ENCODE data around the gene CNTN5. TPM values are rescaled to one million over a fixed set of nuclear protein-coding genes. Genes with fewer than 3 reads are reported as not detected.

The CNTN5 gene
- total RNA-seq, 1 experiment from 2014 or later = not detected

DNA sequence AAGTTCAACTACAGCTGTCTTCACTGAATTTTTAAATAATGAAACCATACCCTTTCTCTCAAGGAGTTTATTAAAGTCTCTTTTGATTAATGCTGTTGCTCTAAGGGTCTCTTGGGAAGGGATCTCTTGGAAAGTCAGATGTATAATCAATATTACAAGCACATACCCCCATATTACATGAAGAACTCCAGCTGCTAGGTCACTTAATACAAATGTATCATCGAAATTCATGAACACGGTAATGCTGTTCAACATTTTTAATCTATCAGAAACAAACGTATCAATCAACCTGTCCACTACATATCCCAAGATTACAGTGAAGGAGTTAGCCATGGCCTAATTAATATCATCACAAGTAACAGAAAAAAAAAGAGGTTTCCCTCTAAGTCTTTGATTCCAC lies 1283.1 kb downstream of the CNTN5 start:
- Histone ChIP-seq H2BK15ac (ENCODE audit: low read depth, low read length) (no peak overlapping the region), H3K4me1 (ENCODE audit: insufficient read depth, low read length) (no peaks in the 10 kb centered on the region), H2AK5ac (ENCODE audit: insufficient read length, low read length) (no peak overlapping the region), H3K27ac (ENCODE audit: insufficient read length, low read depth, low read length) (no peak overlapping the region), H4K8ac (replicated peaks; ENCODE audit: insufficient read length, low read depth, low read length) (no peak overlapping the region), H3K23ac (ENCODE audit: insufficient read length, low read depth, low read length) (no peak overlapping the region), H3K79me1 (ENCODE audit: insufficient read depth, low read depth, low read length, poor library complexity, severe bottlenecking) (no peaks in the 10 kb centered on the region), H3K18ac (ENCODE audit: insufficient read length, low read depth, low read length) (no peak overlapping the region), H3K79me2 (ENCODE audit: insufficient read depth, low read length) (no peaks in the 10 kb centered on the region), H3K14ac (ENCODE audit: insufficient read depth, low read length) (no peak overlapping the region), H3K9me3 (ENCODE audit: control insufficient read depth, low read depth, low read length) (no peaks in the 10 kb centered on the region), H2BK120ac (ENCODE audit: low read depth, low read length, poor library complexity, severe bottlenecking) (no peak overlapping the region), H3K27me3 (ENCODE audit: insufficient read depth, low read length) (no peaks in the 10 kb centered on the region), H3T11ph (ENCODE audit: low read length) (no peak overlapping the region), H4K20me1 (ENCODE audit: control insufficient read depth, insufficient read depth, insufficient read length) (no peaks in the 10 kb centered on the region), H2BK12ac (ENCODE audit: insufficient read length, low read depth, low read length) (no peak overlapping the region), H2AFZ (ENCODE audit: low read length) (no peak overlapping the region), H2BK5ac (ENCODE audit: insufficient read length, low read length) (no peak overlapping the region), H2BK20ac (ENCODE audit: low read depth, low read length, poor library complexity, severe bottlenecking) (no peak overlapping the region), H4K5ac (ENCODE audit: insufficient read length, low read depth, low read length) (no peak overlapping the region), H4K91ac (ENCODE audit: insufficient read length, low read depth, low read length) (no peak overlapping the region), H3K9ac (ENCODE audit: extremely low read depth, insufficient read length, low read length) (no peak overlapping the region), H3K4me2 (ENCODE audit: insufficient read depth, insufficient read length, low read length) (no peak overlapping the region), H3K4ac (ENCODE audit: low read depth, low read length) (no peak overlapping the region), H3K56ac (ENCODE audit: insufficient read length, low read depth, low read length) (no peak overlapping the region), H3K23me2 (ENCODE audit: insufficient read length, low read depth, low read length, poor library complexity, severe bottlenecking) (no peaks in the 10 kb centered on the region)
- Mint-ChIP-seq H3K9me3 (no peaks in the 10 kb centered on the region), H3K4me3 (no peak overlapping the region), H3K27me3 (ENCODE audit: low read depth) (no peaks in the 10 kb centered on the region), H3K4me1 (no peaks in the 10 kb centered on the region), H3K27ac (no peak overlapping the region; a peak in 1 of 7 replicates), H3K36me3 (ENCODE audit: insufficient read depth in 1 of 3, low read depth in 3 of 3) (no peaks in the 10 kb centered on the region)
- no CpG with 5 or more reads among the region's 3 CpGs for WGBS (ENCODE audit: extremely low coverage, insufficient read length, low lambda C conversion rate)
- TF ChIP-seq, protein P1, sequence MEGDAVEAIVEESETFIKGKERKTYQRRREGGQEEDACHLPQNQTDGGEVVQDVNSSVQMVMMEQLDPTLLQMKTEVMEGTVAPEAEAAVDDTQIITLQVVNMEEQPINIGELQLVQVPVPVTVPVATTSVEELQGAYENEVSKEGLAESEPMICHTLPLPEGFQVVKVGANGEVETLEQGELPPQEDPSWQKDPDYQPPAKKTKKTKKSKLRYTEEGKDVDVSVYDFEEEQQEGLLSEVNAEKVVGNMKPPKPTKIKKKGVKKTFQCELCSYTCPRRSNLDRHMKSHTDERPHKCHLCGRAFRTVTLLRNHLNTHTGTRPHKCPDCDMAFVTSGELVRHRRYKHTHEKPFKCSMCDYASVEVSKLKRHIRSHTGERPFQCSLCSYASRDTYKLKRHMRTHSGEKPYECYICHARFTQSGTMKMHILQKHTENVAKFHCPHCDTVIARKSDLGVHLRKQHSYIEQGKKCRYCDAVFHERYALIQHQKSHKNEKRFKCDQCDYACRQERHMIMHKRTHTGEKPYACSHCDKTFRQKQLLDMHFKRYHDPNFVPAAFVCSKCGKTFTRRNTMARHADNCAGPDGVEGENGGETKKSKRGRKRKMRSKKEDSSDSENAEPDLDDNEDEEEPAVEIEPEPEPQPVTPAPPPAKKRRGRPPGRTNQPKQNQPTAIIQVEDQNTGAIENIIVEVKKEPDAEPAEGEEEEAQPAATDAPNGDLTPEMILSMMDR (conservative IDR thresholded peaks at IDR 0.05) = no peak
- no peak for DNase-seq
